Cardiac fibroblast (primary cell): ENCODE results near the gene C2orf81.
"Not testable (repeated sequence)": the region's sequence is repeated elsewhere in the genome, so short reads cannot be mapped to it uniquely, and the experiment has no call there.

ENCODE experiments used
- DNase-seq, 2 donors: peaks; one replicate each; pipeline versions ENCODE4 v3.0.0 to v3.0.0-alpha.2; 2010; ENCODE audit warnings: low read depth in 2 of 2
- H3K4me3 ChIP-seq, 2 donors: replicated peaks in 1 of 2; 1 replicate in 1 of 2; 2 replicates in 1 of 2; pipeline ENCODE4 v1.5.1; 2011; ENCODE audit warnings: low read depth in 2 of 2, low read length in 2 of 2, mild to moderate bottlenecking in 2 of 2, moderate library complexity in 1 of 2
- TF ChIP-seq, protein P1 (sequence below): IDR thresholded peaks from one replicate; pipeline ENCODE4 v1.5.1; 2011; ENCODE audit warnings: low read depth, mild to moderate bottlenecking, low read length, inconsistent platforms

Gene C2orf81

GRCh38 chr2:74421221-74421870 lies at the start of gene C2orf81, which contains the start of gene WDR54:
Gene C2orf81 (minus strand): TSS chr2:74421619. CDS start chr2:74421560, 59 bp downstream.
Gene WDR54 (plus strand): TSS chr2:74421730. CDS start chr2:74422154, 424 bp downstream.
- DNase-seq, result peak; percentile 87 to 89
- TF ChIP-seq, protein P1, sequence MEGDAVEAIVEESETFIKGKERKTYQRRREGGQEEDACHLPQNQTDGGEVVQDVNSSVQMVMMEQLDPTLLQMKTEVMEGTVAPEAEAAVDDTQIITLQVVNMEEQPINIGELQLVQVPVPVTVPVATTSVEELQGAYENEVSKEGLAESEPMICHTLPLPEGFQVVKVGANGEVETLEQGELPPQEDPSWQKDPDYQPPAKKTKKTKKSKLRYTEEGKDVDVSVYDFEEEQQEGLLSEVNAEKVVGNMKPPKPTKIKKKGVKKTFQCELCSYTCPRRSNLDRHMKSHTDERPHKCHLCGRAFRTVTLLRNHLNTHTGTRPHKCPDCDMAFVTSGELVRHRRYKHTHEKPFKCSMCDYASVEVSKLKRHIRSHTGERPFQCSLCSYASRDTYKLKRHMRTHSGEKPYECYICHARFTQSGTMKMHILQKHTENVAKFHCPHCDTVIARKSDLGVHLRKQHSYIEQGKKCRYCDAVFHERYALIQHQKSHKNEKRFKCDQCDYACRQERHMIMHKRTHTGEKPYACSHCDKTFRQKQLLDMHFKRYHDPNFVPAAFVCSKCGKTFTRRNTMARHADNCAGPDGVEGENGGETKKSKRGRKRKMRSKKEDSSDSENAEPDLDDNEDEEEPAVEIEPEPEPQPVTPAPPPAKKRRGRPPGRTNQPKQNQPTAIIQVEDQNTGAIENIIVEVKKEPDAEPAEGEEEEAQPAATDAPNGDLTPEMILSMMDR, result no peak
- H3K4me3 ChIP-seq, result peak within 1 kb of the TSS; percentile 81 to 83

- not testable (repeated sequence) for DNase-seq, H3K4me3 ChIP-seq
These were observed 49.3 kb upstream of the C2orf81 start for GRCh38 chr2:74470742-74471141.

DNA sequence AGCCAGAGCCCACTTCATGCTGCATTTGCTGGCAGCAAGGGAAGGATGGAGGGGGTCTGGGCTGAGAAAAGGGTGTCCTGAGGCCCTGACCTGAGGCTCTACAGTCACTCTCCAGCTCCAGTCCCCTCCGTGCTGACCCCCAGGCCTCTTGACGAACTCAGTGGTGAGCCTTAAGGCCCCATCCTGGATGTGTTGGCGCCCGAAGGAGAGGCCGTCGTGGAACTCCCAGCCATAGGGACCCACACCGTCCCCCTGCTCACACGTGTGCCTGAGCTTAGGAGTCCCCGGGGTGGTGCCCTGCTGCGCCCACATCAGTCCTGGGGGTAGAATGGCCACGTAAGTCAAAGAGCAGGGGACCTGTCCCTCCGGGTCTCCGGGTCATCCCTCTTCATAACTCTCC lies 43.0 kb upstream of the C2orf81 start:
- TF ChIP-seq, protein P1, result no peak
- peak in 1 of 2 donors; percentile 20 for DNase-seq
- peak overlapping the region; percentile 86 to 88 for H3K4me3 ChIP-seq

DNA sequence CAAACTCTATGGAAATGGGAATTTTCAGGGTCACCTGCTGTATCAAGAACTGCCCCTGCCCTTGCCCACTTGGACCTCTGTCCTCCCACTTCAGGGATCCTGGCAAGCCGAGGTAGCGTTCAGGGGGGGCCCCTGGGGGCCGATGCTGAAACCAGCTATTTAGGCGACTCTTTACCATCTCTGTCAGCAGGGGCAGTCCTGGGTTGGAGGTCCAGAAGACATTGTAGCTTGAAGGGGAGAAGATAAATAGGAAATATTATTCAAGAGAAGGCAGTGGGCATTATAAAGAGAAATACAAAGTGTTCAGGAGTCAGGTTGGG lies 41.3 kb upstream of the C2orf81 start:
- TF ChIP-seq, protein P1, result no peak
- H3K4me3 ChIP-seq, result no peak overlapping the region
- DNase-seq, result no peak

GRCh38 chr2:74462054-74462785 lies 40.8 kb upstream of the C2orf81 start:
- H3K4me3 ChIP-seq, result no peak overlapping the region
- TF ChIP-seq, protein P1, result no peak
- DNase-seq, result no peak

DNA sequence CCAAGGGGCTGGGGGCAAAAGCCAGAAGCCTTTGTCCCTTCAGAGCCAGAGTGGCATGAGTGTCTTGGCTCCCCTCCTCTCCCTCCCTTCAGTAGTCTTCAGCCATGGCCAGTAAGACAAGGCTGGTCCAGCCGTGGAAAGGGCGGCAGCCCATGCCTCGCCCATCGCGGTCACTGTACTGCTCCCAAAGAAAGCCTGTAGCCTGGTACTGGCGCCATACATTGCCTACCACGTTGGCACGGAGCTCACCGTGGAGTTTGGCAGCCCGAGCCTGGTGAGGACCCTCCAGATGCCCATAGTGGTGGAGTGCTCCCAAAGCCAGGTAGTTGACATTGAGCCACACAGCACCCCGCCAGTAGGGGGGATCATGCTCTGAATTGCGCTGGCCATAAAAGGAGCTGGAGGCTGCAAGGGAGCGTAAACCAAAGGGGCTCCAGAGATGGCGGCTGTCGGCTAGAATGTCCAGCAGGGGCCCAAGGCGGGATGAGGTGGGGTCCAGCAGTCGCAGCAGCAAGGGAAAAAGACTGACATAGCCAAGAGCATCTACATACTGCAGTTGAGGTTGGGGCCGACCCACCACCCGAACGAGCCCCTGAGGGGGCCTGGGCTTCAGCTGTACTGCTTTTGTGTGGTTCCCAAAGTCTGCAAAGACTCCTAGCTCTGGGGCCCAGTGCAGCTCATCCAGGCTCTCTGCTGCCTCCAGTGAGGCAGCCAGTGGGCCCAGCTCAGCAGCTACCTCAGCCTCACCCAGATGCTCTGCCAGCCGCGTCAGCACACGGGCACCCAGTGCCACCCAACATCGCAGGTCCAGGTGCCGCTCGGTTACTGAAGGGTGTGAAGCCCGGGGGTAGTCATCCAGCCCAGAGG lies 40.0 kb upstream of the C2orf81 start:
- no peak overlapping the region for H3K4me3 ChIP-seq
- TF ChIP-seq, protein P1, result peak; percentile 4
- DNase-seq, result peak in 1 of 2 donors; percentile 11

DNA sequence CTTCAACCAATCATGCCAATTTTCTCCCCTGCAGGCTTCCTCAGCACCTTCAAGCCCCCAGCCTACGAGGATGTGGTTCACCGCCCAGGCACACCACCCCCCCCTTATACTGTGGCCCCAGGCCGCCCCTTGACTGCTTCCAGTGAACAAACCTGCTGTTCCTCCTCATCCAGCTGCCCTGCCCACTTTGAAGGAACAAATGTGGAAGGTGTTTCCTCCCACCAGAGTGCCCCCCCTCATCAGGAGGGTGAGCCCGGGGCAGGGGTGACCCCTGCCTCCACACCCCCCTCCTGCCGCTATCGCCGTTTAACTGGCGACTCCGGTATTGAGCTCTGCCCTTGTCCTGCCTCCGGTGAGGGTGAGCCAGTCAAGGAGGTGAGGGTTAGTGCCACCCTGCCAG lies 38.8 kb upstream of the C2orf81 start:
- DNase-seq, H3K4me3 ChIP-seq: not testable (repeated sequence)

- DNase-seq, result peak in 1 of 2 donors; percentile 13
- H3K4me3 ChIP-seq, result peak overlapping the region; percentile 5 to 86
These were observed 38.2 kb upstream of the C2orf81 start for GRCh38 chr2:74459503-74460118.
